ENCODE measurements around the gene WWOX.

DNA sequence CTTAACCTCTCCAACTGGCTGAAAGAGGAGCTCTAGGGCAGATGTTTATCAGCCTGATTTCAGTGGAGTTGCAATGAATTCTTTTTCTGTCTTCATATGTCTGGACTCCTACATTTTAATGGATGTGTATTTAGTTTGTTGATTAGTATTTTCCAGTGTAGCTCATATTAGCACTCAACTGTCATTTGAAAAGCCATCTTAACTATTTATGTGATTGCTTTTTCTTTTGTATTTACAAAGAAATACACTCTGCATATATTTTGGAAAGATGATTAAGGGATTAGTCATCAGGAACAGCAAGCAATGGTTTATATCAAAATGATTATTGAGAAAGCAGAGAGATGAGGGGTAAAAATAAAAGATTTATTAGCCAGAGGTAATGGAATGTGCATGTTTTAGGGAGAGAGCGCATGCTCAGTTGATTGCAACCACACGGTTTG lies 71.1 kb downstream of the WWOX start:
- TF ChIP-seq, protein P1, sequence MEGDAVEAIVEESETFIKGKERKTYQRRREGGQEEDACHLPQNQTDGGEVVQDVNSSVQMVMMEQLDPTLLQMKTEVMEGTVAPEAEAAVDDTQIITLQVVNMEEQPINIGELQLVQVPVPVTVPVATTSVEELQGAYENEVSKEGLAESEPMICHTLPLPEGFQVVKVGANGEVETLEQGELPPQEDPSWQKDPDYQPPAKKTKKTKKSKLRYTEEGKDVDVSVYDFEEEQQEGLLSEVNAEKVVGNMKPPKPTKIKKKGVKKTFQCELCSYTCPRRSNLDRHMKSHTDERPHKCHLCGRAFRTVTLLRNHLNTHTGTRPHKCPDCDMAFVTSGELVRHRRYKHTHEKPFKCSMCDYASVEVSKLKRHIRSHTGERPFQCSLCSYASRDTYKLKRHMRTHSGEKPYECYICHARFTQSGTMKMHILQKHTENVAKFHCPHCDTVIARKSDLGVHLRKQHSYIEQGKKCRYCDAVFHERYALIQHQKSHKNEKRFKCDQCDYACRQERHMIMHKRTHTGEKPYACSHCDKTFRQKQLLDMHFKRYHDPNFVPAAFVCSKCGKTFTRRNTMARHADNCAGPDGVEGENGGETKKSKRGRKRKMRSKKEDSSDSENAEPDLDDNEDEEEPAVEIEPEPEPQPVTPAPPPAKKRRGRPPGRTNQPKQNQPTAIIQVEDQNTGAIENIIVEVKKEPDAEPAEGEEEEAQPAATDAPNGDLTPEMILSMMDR (IDR thresholded peaks at IDR 0.05; ENCODE audit: borderline replicate concordance, extremely low read depth, low read length, poor library complexity, severe bottlenecking), result no peak
- no peak for TF ChIP-seq EZH2 (IDR thresholded peaks at IDR 0.05; ENCODE audit: borderline replicate concordance, low read depth, low read length, severe bottlenecking)
